GM19043 (cell line): ENCODE results near the gene TM4SF5.

Experiments
- ATAC-seq: cut with Tn5 transposase; IDR thresholded peaks from one replicate; pipeline ENCODE4 v1.9.1; 2021; ENCODE audit warnings: low read depth; ENCODE audit not compliant: unreplicated experiment

TM4SF5 gene

DNA sequence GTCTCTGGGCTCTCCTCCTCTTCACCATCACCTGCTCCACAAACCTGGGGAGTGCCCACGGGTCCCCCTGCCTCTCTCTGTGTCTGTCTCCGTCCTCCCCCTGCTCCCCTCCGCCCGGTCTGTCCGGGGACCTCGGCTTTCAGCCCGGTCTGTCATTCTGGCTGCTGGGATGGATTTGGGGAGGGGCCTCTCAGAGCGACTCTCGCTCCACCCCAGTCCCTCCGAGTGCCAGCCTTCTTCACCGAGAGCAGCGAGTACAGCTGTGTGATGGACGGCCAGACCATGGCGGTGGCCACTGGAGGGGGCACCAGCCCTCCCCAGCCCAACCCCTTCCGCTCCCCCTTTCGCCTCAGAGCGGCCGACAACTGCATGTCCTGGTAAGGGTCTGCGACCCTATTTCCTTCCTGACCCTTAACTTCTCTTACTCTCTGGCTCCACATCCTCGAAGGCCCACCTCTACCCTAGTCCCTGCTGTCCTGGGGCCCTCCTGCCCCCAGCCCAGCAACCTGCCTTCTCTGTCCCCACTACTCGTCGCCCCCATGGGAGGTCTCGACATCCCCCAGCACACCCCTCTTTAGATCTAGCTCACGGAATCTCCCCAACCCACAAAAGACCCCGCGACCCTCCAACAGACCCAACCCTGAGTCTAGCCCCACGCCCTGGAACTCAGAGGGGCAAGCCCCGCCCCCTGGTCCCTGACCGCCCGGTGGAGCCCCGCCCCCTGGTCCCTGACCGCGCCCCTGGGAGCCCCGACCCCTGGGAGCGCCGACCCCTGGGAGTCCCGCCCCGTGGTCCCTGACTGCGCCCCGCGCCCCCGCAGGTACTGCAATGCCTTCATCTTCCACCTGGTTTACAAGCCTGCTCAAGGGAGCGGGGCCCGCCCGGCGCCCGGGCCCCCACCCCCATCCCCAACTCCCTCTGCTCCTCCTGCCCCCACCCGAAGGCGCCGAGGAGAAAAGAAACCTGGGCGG is 26.4 kb upstream of the TM4SF5 start:
- ATAC-seq: no peak

DNA sequence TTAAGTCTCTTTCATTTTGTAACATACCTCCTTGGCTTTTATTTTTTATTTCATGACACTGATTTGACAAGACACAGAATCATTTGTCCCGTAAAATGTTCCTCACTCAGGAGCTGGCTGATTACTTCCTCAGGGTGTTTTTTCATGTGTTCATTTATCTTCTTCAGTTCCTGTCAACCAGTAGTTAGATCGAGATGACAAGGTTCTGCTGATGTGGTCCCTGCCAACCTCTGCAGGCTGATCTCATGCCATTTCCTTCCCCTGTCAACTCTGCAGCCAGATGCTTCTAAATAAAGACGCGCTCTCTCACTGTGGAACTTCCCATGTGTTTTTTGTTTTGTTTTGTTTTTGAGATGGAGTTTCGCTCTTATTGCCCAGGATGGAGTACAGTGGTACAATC is 23.8 kb upstream of the TM4SF5 start:
- ATAC-seq: no peak

DNA sequence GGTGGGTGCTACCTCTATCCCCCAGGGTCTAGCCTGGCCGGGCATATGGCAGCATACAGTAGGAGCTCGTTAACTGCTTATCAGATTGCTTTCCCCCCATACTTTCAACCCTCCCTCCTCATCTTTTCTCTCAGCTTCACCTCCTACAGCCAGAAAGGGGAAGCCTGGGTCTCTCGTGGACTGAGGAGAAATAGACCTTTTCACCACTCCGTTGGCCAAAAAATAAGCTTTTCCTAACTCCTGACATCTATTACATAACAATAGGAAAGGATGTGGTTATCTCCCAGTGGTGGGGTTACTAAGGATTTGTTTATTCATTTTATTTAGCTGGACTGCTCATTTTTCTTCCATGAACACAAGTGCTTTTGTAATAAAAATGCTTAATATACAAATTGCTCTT is 23.0 kb upstream of the TM4SF5 start:
- ATAC-seq: no peak

DNA sequence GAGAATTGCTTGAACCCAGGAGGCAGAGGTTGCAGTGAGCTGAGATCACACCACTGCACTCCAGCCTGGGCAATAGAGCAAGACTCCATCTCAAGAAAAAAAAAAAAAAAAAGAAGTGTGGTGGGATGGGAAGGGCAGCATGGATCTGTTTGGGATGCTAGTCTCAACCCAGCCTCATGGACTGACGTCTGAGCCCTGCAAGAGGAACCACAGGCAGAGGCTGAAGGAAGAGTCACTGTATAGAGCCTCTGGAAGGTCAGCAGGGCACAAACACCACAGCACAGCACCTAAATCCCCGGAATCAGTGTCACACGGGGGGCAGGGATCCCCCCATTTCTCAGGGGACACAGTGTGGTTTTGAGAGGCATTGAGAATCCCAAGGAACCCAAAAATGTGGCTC is 21.1 kb upstream of the TM4SF5 start:
- no peak for ATAC-seq

DNA sequence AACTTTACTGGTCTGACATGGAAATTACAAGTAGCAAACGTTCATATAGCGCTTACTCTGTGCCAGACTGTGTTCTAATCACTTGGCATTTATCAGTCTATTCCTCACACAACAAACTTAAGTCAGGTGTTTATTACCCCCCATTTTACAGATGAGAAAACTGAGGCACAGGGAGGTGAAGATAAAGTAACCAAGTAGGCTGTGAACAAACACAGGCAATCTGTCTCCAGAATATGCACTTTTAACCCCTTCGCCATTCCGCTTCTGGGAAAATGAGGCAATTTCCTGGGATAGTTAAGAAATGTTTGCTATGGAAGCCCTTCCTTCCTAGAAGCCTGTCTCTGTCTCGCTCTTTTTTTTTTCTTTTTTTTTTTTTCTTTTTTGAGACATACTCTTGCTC is 19.8 kb upstream of the TM4SF5 start:
- no peak for ATAC-seq

DNA sequence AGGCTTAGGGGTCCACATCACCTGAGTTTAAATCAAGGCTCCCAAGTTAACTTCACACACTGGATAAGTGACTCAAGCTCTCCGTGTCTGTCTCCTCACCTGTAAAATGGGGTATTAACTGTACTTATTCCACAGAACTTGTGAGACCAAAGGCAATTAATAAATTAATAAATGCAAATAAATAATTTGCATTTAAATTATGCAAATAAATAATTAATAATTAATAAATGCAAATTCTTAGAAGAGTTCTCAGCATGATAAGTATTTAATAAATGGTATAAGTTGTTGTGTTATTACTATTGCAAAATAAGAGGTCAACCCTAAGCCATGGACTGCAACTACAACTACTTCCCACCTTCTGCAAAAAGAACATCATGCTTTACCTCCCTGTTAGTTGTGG is 18.3 kb upstream of the TM4SF5 start:
- no peak for ATAC-seq

DNA sequence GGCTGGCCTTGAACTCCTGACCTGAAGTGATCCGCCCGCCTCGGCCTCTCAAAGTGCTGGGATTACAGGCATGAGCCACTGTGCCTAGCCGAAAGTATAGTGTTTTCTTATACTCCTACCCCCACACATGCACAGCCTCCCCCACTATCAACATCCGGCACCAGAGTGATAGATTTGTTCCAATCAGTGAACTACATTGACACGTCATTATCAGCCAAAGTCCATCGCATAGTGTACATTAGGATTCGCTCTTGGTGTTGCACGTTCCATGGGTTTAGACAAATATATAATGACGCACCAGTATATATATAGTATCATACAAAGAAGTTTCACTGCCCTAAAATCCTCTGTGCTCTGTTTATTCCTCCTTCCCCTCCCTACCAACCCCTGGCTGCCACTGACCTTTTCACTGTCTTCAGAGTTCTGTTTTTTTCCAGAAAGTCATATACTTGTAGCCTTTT is 11.9 kb upstream of the TM4SF5 start:
- no peak for ATAC-seq

DNA sequence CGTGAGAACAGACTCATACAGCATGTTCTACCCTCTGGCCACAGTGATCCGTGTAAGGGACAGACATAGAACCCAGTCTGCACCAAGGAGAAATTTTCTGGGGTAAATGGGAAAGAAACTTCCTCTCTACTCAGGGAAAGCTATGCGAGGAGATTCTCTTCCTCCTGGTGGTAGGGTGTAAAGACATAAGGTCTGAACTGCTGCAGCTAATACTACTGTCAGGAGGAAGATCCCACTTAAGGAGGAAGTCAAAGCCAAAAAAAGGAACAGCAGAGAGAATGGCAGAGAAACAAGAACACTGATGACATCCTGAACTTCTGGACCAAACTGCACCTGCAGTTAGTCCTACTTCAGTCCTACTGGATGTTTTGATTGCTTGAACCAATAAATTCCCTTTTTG is 7.1 kb upstream of the TM4SF5 start:
- ATAC-seq: no peak

DNA sequence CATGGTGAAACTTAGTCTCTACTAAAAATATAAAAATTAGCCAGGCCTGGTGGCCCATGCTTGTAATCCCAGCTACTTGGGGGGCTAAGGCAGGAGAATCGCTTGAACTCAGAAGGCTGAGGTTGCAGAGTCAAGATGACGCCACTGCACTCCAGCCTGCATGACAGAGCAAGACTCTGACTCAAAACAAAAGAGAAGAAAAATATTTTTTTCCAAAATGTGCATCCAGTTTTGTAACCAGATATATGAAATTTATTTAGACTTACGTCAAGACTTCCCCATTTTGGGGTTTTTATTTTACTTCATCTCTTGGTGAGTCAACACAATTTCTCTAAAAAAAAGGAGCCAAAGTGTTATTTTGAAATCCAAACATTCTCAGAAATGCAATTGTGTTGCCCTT is 5.5 kb upstream of the TM4SF5 start:
- ATAC-seq: no peak

DNA sequence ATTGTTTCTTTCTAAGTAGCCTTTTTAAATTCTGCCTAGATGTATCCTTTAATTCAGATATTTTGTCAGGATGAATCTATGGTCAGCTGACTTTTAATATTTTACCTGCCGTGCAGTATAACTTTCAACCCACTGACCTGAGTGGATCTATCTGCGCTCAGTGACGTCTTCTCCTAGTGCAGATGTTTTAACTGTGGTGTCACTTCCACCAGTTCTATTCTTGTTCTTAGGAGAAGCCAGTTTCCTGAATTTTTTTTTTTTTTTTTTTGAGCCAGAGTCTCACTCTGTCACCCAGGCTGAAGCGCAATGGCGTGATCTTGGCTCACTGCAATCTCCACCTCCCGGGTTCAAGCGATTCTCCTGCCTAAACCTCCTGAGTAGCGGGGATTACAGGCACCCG is 5.0 kb upstream of the TM4SF5 start:
- ATAC-seq: no peak

DNA sequence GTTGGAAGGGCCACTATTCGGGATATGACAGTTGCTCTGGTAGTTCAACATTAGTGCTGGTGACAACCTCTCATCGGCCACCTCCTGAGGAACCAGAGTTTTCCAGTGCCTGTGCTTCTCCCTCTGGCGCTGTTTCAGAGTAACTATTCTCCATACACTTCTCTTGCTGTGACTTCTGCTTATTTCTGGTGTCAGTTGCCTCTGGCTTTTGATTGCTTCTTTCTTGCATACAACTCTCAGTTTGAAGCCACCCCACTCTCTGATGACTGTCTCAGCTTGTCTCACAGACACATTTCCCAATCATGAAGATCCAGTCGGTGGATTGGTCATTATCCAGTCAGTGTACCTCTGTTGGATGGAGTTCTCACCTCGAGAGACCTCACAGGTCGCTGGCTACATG is 3.4 kb upstream of the TM4SF5 start:
- no peak for ATAC-seq

DNA sequence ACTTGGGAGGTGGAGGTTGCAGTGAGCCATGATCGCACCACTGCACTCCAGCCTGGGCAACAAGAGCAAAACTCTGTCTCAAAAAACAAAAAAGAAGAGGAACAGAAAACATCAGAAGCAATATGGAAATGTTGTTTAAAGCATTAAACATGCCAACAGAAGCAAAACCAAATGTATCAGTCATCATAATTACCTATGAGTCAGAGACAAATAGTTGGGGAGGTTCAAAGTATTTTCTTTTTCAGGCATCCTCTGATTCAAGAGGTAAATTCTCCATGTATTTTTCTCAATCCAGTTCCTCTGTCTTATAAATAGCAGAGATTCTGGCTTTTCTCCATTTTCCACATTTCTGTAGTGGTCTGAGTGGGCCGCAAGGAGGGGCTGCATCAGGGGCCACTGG is 2.1 kb upstream of the TM4SF5 start:
- ATAC-seq: no peak

DNA sequence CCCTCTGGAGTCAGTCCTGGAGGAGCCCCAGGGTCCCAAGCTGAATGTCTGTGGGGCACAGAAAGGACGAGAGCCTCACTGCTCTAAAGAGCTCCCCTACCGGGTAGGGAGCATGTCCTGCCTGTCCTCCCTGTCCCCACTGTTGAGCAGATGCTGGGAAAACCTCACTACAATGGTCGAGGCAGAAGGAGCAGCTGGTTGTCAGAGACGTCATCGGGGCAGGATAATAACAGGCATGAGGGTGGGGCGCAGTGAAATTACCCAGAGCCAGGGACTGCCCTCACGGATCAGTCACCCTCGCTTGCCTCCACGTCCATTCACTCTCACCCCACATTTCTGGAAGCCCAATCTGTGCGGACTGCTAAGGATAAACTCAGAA is 538 bp downstream of the TM4SF5 start:
- ATAC-seq: no peak

DNA sequence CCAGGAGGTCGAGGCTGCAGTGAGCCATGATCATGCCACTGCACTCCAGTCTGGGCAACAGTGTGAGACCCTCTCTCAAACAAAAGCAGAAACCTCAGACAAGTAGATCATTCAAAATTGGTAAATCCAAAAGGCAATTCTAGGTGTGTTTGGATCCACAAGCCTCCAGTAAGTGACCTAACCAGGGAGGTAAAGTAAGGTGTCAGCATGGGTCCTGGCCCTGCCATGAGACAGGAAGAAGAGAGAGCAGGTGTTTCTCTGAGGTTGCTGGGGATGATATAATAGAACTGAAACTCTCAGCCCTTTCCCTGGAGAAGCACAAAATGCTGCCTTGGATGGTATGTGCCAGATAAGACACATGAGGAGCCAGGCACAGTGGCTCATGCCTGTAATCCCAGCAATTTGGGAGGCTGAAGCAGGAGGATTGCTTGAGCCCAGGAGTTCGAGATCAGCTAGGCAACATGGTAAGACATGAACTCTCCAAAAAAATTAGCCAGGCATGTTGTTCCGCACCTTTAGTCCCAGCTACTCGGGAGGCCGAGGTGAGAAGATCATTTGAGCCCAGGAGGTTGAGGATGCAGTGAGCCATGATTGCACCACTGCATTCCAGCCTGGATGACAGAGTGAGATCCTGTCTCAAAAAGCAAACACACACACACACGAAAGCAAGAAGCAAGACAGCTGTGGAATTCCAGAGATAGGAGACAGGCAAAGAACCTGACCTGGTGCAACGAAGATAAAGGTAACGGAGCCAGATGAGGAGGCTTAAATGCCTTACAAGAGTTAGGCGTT is 6.5 kb downstream of the TM4SF5 start:
- no peak for ATAC-seq

DNA sequence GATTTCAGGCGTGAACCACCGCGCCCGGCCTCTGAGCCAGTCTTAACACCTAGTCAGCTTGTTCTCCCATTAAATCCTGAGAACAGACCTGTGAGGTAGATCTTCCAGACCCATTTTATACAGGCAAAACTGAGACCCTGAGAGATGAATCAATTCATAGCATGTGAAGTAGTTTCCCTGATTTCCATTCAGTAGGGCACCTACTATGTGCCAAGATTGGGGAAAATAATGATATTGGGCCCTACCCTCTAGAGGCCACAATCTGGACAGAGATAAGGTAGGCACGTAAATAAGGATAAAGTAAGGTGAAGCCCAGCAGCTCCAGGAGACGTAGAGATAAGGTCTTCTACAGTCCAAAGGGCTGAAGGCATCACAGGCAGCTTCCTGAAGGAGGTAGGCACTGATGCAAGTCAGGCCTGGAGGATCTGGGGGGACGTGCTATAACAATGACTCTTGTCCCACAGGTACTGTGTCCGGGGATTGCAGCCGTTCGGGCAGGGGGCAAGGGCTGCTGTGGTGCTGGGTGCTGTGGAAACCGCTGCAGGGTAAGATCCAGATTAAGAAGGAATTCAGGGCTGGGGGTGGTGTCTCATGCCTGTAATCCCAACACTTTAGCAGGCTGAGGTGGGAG is 8.8 kb downstream of the TM4SF5 start:
- no peak for ATAC-seq

DNA sequence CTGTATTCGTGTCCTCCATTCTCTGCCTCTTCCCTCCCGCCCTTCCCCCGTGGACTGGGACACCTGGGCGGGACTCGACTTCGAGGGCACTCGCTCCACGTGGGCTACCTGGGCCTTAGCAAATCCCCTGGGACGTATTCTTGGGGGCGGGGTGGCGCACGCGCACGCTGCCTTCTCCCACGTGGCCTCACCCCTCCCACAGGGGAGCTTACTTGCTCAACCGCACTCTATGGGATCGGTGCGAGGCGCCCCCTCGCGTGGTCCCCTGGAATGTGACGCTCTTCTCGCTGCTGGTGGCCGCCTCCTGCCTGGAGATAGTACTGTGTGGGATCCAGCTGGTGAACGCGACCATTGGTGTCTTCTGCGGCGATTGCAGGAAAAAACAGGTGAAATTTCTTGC is 11.0 kb downstream of the TM4SF5 start:
- ATAC-seq: no peak

DNA sequence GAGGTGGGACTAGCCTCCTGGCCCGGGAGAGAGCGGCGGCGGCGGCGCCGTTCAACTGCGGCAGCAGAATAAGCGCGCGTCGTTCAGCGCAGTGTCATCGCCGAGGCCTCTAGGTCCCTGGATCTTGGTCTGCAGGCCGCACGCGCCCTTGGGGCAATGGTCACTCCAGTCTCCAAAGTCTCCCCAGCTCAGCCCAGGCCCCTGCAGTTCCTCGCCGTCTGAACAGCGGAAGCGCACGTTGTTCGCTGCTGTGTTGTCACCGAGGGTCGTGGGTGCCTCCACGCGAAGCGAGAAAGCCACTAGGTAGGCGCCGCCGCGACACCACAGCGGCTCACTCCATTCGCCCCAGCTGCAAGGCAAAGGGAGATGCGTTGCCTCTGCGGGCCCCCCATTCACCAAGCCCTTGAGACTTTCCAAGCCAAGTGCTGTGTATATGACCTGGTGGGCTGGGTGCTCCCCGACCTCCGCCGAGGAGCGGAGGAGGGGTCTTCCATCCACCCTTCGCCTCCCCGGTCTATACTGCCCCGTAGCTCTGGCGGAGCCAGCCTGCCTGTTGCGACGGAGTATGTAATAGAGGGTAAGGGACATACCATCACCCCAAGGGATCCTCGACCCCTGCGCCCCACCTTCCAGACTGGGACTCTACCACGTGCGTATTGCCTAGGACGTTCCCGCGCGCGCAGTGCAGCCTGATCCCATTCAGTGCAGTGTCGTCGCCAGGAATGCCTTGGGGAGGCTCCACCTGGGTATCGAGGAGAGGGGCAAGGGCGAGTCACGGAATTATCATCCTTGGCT is 13.8 kb downstream of the TM4SF5 start:
- no peak for ATAC-seq

DNA sequence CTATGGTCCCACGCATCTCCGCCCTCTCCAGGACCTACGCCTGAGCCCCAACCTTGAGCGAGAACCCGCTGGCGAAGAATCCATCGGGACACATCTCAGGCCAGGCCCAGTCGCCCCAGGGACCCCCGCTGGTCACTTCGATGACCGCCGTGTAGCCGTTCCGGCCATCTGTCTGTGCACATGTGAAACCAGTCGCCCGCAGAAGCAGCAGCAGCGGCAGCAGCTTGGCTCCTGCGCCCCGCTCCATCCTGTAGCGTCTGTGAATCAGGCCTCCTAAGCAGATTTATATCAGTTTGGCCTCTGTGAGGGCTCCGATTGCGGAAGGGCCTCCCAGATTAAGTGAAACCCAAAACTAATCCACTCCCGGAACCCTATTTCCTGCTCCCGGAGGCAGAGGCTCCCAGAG is 14.4 kb downstream of the TM4SF5 start, which contains the start of gene VMO1:
TSS of gene VMO1 (minus strand) at position 259 of the 406 bp plus-strand sequence. CDS start at position 247, 12 bp downstream.
- ATAC-seq: no peak

DNA sequence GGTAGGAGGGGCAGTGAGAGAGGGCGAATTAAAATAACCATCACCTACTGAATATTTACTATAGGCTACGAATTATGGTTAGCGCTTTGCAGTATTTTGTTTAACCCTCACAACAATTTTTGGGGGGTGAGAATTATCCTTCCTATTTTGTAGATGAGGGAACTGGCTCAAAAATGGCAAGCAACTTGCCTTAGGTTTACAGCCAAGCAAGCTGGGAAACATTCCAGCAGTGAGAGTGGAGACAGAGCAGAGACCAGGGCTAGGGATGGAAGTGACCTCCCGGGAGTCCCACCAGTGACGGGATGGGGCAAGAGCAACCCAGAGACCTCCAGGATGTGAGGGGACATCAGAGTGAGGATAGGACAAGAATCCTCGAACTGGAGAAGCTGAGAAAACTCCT is 14.8 kb downstream of the TM4SF5 start:
- no peak for ATAC-seq

DNA sequence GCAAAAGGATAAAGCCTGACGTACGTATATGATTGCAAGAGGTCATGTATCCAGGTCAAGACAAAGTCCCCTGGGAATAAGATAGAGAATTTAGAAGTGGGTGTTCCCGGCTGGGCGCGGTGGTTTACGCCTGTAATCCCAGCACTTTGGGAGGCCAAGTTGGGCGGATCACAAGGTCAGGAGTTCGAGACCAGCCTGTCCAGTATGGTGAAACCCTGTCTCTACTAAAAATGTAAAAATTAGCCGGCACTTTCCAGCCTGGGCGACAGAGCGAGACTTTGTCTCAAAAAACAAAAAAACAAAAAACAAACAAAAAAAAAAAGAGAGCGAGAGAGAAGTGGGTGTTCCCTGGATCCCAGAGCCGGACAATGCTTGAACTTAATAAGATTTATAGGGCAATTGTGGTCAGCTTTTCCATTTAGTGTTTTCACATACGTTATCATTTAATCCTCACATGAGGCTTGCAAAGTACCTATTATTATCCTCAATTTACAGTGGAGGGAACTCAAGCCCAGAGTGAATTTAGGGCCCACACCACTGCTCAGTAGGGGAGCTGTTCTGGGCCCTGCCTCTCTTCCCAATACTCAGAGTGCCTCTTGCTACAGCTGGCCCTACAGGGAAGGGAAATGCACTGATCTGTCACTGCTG is 16.6 kb downstream of the TM4SF5 start:
- no peak for ATAC-seq
